HG03097 (cell line): ENCODE data around the gene BRMS1L.

Experiments used
- ATAC-seq: cut with Tn5 transposase; IDR thresholded peaks from one replicate; pipeline ENCODE4 v1.9.1; 2021; ENCODE audit not compliant: unreplicated experiment, low FRiP score

BRMS1L gene

GRCh38 chr14:35911097-35911496, 85.0 kb downstream of the BRMS1L start:
- ATAC-seq: no peak

GRCh38 chr14:35915185-35915584, 89.0 kb downstream of the BRMS1L start:
- ATAC-seq: no peak

- ATAC-seq: no peak
These were observed 89.6 kb downstream of the BRMS1L start for GRCh38 chr14:35915775-35916174.
